MM.1S (cell line): ENCODE measurements around the gene TMEM248.

Source experiments
- EZH2 ChIP-seq: fragments of 300-600 bp; sonication (generic); optimal IDR thresholded peaks from 2 replicates; pipeline ENCODE3; 2017; ENCODE audit warnings: low read depth, mild to moderate bottlenecking, antibody characterized with exemption, low read length, mixed read lengths
- TF ChIP-seq, protein P1 (sequence below): fragments of 300-600 bp; sonication (generic); IDR thresholded peaks from 2 replicates; pipeline ENCODE4 v1.5.1; 2016; ENCODE audit warnings: antibody characterized with exemption, low read length, mixed read lengths

DNA sequence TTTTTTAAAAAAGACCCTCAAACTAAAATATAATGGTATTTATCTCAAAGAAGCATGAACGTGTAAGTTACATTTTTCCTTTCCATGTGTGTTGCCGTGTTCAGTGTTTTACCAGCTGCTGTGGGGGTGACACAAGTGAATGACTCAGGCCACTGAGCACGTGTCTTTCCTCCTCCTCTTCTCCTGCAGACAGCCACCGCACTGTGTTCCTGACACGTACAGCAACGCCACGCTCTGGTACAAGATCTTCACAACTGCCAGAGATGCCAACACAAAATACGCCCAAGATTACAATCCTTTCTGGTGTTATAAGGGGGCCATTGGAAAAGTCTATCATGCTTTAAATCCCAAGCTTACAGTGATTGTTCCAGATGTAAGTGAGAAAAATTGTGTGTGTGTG lies 29.7 kb downstream of the TMEM248 start:
- TF ChIP-seq, protein P1, sequence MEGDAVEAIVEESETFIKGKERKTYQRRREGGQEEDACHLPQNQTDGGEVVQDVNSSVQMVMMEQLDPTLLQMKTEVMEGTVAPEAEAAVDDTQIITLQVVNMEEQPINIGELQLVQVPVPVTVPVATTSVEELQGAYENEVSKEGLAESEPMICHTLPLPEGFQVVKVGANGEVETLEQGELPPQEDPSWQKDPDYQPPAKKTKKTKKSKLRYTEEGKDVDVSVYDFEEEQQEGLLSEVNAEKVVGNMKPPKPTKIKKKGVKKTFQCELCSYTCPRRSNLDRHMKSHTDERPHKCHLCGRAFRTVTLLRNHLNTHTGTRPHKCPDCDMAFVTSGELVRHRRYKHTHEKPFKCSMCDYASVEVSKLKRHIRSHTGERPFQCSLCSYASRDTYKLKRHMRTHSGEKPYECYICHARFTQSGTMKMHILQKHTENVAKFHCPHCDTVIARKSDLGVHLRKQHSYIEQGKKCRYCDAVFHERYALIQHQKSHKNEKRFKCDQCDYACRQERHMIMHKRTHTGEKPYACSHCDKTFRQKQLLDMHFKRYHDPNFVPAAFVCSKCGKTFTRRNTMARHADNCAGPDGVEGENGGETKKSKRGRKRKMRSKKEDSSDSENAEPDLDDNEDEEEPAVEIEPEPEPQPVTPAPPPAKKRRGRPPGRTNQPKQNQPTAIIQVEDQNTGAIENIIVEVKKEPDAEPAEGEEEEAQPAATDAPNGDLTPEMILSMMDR, result no peak
- no peak for TF ChIP-seq EZH2
